Neural progenitor cell (in vitro differentiated cells): ENCODE data around the gene TNC.

Source experiments
- CTCF ChIP-seq: fragments of 200-600 bp; sonication (generic); IDR thresholded peaks from 2 replicates; pipeline ENCODE4 v1.5.1; 2017; ENCODE audit warnings: antibody characterized with exemption, mild to moderate bottlenecking
- EZH2phosphoT487 ChIP-seq: fragments of 200-600 bp; sonication (generic); IDR thresholded peaks from 2 replicates; pipeline ENCODE4 v1.6.1; 2017; ENCODE audit warnings: antibody characterized with exemption

- TF ChIP-seq CTCF (no peak), EZH2phosphoT487 (no peak)
These were observed 12.0 kb downstream of the TNC start for GRCh38 chr9:115106001-115106400.
